Activated CD4-positive, alpha-beta T cell treated with anti-CD3 and anti-CD28 coated beads for 48 hours (primary cell): ENCODE results near the gene CREBBP.
A peak's percentile ranks its signal among the peaks of the same experiment; 100 is the strongest.

Experiments used
- DNase-seq: peaks from one replicate; pipeline ENCODE4 v3.0.0-alpha.2; 2020

The CREBBP gene

DNA sequence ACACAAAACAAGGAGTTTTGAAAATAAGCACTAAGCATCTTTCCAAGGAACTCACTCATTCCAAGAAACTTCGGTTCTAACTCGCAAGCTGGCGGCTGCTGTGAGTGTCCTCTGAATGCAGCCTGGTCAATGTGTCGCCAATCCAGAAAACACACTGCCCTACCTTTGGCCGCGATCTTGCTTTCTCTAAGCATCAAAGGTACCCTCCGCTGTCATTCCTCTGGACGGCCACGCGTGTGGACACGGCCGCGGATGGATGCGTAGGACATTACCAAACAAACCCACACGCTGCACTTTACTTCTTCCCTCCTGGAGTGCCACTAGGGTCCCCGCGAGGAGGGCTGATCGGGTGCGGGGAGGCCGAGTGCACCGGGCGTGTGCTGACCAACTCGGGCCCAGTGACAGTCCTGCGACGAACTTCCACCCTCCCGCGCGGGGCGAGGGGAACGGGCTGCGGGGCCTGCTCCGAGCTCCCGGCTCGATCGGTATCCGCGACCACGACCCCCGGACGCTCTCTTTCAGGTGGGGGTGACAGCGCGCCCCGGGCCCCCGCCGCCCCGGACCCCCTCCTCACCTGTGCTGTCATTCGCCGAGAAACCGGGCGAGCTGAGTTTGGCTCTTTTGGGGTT, 1.1 kb downstream of the CREBBP start:
- DNase-seq: peak; percentile 44

DNA sequence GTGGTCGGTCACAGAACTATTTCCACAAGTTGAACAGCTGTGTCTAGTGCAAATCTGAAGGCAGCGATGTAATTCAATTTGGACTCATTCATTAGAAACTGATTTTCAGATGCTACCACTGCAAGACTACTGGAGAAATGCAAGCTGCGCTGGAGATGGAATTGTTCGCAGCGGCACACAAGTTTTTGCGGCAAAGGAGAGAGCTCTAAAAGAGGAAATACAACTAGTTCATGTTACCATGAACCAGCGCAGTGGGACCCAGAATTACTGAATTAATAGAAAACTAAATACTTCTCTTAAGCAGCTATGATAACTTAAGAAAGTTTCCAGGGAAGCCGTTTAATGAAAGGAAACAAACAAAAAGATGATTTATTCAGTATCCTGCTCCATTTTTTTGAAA, 1.9 kb downstream of the CREBBP start:
- DNase-seq: no peak

DNA sequence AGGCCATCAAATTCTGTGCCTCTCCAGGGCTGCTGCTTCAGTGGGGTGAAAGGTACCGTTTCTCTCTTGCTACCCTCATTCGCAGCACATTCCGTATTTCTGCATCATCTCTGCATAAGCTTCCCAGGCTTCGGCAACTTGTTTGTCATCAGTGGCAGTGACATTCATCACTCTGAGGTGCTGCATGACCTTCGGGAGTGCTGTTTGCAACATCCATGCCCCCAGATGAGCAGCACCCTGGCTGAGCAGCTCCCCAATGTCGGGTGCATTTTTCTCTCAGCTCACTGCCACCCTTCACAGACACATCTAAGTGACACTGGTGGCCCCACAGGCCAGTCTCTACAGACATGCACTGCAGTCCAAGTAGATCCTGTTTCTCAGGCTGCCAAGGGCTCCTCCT, 3.8 kb downstream of the CREBBP start:
- no peak for DNase-seq

DNA sequence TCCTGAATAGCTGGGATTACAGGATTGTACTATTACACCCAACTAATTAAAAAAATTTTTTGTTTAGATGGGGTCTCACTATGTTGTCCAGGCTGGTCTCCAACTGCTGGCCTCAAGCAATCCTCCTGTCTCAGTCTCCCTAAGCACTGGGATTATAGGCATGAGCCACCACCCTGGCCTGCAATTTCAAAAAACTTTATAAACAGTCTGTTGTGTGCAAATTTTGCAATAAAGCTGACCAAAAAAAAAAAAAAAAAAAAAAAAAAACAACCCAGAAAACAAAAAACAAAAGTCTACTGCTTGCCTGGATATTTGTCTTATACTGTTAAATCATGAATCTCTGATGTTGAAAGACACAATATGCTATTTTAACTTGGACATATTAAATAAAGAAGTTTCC, 4.4 kb downstream of the CREBBP start:
- no peak for DNase-seq

DNA sequence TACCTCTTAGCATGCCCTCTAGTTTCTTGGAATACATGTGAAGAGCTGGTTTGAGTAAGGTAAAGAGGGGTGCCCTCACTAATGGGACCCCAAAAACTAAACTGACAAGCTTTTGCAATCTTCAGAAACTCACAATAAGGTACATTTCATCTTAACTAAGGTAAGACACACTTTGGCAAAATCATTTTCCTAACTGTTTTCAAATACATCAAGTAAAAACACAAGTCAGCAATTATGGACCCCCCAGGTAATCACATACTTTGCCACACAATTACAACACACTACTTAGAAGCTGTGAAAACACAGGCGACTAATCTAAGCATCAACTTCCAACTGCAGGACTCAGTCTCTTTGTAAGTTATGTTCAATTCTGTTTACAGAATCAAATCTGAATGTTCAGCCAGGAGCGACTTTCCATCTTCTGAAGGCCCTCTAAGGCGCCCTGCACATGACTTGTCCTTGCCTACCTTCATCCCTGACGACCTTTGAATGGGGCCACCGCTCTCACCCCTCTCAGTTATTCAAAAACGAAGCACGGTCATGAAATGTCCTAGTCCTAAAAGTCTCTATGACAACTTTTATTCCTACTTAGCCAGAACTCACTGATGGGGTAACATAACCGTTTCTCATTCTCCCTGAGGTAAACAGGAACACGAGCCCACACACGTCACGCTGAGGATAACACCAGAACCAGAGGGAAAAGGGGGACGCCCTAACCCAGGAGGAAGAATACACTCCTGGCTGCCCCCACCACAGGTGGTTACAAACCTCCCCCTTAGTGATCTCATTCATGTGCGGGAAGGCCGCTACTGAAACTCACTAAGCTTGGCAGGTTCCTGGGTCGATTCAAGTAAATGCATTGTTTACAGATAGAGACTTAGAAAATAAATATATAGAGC, 5.5 kb downstream of the CREBBP start:
- no peak for DNase-seq

DNA sequence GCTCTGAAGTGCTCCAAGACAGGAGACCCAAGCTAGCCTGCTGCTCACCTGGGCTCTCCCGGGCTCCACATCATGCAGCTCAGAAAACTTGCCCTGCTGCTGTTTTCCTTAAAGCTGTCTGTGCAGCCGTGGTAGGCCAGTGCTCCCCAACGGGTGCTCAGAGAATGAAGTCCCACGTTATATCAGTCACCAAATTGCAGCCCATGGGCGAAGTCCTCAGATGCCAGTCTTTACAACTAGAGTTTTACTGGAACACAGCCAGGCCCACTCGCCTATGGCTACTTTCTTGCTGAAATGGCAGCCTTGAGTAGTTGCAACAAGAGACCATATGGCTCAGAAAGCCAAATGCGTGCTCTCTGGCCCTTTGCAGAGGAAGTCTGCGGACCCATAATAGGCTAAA, 6.3 kb downstream of the CREBBP start:
- DNase-seq: no peak

DNA sequence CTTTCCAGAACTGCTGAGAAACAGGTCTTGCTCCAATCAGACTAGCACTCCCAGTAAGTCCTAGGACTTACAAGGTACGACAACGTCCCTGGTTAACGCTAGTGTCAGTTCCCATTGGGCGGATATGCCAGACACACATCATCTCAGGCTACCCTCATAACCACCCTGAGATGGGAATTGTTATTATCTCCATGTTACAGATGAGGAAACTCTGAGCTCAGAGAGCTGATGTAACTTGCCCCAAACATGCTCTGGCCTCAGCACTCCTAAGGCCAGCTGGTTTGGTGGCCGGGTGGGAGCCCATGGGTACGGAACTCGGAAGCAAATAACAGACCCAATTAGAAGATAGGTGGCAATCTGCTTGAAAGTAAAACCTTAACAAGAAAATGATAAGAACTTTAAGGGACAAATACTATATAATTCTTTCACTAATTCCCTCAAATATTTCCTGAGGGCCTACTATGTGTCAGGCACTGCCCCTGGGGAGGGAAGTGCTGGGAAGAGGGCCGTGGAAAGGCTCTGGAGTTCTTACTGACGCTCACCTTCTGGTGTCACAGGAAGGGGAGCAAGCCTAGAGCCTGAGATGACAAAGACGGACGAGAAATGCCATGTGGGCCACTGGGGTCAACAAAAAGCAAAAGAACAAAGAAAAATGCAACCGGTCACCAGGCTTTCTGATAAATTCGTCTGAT, 6.9 kb downstream of the CREBBP start:
- DNase-seq: no peak

DNA sequence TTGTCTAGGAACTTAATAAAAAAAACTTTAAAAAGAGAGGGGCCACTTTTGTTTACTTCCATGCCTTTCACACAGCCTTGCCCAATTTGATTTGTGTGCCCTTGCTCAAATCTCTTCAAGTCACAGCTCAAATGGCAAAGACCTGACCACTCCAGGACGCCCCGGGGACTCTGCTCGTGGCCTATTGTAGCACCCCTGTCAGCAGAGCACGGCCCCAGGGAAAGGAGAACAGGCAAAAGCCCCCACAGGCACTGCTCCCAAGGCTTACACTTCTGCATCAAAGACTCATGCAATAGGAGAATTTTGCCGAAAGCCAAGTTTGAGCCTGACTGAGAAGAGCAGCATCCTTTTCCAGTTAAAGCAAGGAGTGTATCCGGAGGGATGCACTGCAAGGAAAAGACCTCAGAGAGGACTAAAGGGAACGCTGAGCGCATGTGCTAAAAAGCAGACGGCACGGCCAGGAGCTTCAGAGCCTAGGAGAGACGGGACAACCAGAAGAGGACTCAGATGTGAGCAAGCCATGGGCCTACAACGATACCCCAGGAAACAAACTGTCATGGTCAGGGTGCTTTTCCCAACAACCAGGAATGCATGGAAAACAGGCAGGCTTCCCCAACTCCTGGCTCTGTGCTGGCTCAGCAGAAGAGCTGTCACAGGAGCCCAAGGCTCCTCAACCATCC, 8.2 kb downstream of the CREBBP start:
- no peak for DNase-seq

DNA sequence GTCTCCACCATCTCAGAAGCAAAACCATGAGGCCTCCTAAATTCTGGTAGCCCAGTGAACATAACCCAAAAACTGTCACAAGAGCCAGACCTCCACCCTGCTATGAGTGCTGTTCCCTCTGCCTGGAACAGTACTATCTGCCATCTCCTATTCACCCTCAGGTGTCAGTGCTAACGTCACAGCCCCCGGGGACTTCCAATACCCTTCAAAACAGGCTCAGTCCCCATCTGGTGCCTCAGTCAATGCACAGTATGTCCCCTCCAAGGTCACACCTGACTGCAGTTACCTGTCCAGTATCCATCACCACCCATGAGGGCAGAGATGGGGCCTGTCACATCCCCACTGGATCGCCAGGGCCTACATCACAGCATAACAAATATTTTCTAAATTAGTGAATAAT, 11.5 kb downstream of the CREBBP start:
- DNase-seq: no peak

DNA sequence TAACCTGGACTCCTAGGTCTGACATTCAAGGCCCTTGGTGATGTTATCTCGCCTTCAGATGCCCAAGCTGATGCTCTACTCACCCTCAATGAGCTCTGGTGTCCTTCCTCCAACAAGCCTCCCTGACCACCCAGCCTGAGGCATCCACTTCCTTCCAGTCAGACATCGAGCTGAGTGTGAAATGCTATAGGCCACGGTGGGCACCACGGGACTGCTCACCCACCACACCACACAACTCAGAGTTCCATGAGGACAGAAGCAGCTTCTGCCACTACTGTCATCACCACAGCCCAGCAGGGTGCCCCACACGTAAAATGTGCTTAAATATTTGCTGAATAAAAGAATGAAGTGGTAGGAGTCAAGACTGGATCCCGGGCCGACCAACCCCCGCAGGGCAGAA, 12.0 kb downstream of the CREBBP start:
- DNase-seq: no peak

DNA sequence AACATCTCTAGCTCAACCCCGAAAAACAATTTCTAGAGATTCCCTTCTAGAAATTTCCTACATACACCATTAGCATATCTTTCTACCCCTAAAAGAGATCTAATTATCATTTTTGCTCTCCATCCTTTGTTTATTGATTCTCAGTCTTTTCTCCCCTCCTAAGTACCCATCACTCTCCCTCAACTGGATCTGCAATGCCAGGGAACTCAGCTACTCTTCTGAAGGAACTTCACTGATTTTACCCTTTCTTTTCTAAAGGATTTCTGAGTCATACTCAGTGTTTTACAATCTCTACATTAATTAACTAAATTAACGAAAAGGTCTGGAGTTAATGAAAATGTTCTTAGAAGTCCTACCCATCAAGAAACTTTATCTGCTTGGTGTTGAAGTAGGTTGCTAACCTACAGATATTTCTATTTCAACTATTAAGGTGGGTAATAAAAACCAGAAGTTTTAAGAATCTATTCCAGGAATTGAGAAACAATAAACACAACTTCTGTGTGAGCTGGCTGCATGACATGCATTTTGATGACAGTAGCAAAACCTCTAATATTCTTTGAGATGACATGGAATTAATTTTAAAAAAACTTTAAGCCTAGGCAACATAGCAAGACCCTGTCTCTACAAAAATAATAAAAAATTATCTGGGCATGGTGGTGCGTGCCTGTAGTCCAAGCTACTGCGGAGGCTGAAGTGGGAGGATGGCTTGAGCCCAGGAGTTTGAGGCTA, 13.6 kb downstream of the CREBBP start:
- DNase-seq: no peak

DNA sequence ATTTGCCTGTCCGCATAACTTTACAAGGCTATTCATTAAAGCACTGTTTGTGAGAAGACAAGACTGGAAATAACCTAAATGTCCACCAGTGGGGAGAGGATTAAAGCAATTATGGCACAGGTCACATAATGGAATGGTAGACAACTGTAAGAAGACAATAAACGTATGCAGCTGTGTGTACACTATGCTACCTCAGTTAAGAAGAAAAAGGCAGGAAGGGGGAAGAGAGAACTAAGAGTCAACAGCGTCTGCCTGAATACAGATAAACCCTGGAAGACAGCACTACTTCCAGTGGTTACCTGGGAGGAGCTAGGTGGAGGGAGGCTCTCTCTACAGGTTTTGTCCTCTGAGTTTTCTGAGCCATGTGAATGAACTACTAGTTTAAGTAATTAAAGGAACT, 15.3 kb downstream of the CREBBP start:
- no peak for DNase-seq

DNA sequence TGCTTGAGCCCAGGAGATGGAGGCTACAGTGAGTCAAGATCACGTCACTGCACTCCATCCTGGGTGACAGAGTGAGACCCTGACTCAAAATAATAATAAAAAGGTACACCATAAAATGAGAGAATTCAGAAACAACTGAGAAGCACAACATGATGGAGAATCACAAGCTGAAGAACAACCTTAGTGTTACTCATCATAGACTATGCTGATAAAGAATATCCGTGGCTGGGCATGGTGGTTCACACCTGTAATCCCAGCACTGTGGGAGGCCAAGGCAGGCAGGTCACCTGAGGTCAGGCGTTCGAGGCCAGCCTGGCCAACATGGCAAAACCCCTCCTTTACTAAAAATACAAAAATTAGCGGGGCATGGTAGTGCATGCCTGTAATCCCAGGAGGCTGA, 16.0 kb downstream of the CREBBP start:
- peak; percentile 21 for DNase-seq

DNA sequence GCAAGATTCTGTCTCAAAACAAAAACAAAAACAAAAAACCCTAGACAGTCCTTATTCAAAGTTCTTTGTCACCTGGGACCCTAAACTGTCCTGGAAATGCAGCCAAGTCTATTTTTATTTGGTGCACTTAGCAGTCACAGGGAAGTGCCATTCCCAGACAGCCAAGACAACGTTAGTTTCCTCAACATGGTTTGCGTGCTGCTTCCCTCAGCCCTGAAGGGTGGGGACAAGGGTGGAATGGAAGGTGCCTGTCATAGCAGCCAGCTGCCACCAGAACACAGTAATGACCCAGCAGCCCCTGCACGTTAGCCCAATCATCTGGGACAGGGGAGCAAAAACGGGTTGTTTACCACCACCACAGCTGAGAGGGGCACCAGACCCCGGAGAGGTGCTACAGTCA, 16.9 kb downstream of the CREBBP start:
- no peak for DNase-seq

DNA sequence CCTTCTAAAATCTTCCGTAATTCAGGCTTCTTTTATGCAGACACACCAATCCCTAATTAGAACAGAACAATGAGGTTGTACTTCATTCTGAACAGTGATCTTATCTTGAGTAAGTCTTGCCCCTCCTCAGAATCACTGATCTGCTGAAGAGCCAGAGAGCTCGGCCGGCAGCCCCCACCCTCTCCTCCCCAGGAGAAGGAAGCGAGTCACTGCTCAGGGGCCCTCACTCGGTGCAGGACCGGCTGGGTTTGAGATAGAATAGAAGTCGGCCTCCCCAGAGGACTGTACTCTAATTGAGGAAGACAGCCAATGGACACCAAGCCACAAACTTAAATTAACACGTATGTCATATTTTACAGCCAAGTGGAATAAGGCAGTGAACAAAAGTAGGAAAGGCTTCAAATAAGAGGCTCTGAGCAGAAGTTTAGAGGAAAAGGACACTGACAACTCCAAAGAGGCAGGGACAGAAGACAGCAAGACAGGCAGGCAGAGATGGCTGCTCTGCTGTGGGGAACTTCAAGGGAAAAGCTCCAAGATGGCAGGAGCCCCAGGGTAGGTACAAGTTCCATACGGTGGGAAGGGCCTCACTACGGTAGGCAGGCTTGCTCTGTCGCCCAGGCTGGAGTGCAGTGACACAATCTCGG, 18.6 kb downstream of the CREBBP start:
- no peak for DNase-seq

DNA sequence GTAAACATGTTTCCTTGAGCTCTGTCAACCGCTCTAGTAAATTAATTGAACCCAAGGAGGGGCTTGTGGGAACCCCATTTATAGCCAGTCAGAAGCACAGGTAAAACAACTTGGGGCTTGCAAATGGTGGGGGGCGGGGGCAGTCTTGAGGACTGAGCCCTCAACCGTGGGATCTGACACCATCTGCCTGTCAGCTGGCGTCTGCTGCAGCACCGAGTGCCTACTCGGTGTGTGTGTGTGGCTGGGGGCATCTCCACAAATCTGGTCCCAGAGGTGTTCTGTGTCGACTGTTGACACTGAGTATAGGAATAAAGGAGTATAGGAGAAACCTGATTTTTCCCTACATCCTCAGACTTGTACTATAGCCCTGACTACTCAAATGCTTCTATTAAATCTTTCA, 20.6 kb downstream of the CREBBP start:
- DNase-seq: no peak

DNA sequence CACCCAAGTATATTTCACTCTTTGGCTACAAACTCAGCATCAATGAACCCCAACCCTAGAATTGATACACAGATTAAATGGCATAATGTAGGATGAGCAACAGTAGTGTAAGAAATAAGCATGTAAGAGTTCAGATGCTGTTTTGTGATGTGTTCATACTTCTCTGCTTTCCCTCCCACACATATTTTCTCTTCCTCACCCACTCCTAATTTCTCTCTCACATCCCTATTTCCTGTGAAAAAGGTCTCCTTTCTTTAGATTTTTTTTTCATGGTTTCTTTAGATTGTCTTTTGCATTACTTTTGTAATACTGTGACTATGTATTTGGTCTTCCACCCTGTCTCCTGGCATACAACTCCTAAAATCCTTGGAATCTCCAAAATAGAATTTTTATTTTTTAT, 21.7 kb downstream of the CREBBP start:
- no peak for DNase-seq

DNA sequence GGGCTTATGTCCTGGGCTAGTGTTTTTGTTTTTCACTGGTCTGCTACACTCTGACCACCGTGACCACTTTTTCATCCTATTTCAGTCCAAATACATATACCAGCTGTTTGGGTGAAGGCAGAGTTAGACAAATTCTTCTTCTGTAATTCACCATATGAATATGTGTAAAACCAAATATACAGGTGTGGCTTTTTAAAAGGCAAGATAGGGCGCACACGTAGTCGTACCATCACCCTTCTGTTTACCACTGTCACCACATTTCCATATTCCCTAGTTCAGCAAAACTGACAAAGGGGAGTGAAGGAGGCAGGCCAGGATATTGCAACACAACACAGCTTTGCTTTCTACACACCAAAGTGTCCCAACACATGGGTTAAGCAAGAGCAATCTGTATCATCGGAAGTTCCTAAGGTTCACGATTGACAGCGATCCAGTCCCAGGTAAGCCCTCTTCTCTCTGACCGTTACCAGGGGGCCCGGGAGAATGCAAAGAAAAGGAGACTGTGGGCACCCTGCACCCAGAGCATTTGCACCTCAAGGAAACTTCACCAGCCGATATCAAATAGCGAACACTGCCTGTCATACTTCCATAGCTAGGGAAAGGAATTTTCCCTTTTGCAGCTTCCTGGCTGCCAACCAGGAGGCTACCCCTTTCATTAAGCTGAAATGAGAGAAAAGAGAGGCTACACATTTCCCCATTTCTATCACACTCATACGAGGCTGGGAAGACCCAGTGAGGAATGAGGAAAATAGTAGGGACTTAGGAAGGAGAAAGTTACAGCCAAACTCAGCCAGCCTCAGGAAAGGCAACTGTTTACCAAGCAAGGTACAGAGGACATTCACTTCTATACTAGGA, 23.1 kb downstream of the CREBBP start:
- no peak for DNase-seq

DNA sequence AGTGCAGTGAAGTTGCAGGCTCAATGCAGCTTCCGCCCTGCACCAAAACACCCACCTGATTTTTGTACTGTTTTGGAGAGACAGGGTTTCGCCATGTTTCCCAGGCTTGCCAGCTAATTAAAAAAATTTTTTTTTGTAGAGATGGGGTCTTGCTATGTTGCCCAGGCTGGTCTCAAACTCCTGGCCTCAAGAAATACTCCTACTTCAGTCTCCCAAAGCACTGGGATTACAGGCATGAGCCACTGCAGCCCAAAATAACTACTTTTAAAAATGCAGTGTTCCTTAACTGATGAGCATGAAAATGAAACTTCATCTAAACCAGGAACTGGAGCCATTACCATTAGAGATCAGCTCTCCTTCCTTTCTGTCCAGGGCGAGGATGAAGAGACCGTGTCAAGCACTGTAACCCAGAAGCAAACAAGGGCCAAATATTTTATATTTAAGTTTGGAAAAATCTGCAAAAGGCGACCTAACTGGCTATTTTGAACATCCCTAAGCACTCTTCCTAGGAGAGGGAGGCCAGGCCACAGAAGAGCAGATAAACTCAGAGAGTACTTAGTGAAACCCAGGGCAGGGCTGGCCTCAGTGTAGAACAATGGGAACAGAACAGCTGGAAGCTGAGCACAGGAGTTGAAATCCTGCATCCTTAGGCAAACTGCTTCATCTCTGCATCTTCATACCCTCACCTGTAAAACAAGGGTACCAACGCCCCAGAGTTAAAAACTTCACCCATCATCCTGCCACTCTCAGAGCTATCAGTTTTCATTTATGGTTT, 24.0 kb downstream of the CREBBP start:
- DNase-seq: no peak
